UCSD-AML1 (cell line): Measurements from ENCODE around the gene EMC8.
A peak's percentile ranks its signal among the peaks of the same experiment; 100 is the strongest.

ENCODE experiments used
- DNase-seq: peaks from one replicate; lab custom pipeline; 2025; ENCODE audit not compliant: unreplicated experiment; lab: John Stamatoyannopoulos, UW

The EMC8 gene

DNA sequence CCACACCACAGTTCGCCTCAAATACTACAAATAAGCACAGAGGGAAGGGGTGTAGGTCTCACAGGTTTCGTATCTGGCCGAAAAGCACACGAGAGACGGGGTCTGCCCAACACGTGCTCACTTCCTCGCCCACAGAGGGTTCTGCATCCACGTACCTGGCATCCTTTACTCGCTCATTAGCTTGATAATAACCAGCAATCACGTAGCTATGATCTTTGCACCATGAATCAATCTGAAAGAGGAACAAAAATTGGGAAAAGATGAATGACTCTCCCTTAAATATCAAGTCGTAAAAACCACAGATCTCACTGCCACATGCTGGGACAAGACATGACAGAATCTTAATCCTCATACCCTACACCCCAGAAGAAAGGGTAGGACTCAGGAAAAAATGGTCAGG lies 10.5 kb downstream of the EMC8 start:
- no peak for DNase-seq

DNA sequence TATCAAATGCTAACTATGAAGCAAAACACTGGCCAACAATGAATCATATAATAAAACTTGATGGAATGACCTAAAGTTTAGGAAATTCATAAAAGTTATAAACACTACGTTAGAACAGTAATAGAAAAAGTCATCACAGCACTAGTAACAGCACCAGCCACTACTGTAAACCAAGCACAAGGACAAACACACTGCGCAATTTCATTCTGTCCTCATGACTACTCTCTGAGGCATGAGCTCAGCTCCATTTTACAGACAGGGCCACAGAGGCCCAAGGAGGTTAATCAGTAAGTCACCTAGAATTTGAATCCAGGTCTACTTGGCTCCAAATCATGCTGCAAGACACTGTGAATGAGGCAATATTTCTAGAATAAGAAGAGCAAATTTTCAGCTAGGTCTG lies 13.4 kb downstream of the EMC8 start:
- DNase-seq, result no peak

DNA sequence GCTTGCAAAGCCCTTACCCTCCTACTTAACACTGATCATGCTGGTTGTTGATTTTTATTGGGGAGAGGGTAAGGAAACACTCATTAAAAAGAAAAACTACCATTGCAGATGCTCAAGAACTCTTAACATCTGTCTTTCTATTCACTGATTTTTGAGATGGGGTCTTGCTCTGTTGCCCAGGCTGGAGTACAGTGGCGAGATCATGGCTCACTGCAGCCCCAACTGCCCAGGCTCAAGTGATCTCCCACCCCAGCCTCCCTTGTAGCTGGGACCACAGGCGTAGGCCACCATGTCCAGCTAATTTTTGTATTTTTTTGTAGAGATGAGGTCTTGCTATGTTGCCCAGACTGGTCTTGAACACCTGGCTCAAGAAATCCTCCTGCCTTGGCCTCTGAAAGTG lies 14.5 kb downstream of the EMC8 start:
- DNase-seq, result no peak

DNA sequence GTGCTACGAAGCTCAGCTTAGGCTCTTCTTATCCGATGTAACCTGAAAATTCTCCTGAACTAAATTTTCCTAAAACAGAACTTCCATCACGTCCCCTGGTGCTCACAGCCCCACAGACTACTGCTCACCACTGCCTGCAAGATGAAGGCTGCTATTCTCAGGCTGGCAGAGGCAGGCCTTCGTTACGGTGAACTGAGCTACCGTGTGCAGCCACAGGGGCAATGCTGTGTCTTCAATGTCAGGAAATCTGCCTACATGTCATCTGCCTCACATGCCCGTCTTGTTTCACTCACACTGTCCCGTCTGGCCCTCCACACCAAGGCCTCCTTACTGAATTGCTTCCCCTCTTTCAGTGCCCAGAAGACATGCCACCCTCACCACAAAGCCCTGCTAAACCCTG lies 15.9 kb downstream of the EMC8 start:
- DNase-seq, result no peak

DNA sequence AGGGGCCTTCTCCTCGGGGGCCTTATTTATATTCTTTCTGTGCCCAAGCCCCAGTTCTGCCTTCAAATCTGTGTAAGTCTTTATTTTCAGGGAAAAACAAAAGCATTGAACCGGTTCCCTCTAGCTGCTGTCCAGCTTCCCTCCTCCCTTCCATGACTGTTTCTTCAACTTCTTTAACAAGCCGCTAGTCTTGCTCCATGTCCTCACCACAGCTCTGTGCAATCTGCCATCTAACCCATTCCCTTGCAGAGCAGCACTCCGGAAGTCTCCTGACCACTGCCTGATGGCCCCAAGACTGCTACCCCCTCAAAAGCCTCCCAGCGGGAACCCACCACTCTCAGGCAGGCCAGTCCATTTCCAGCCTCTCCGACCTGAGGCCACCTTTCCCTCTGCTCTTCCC lies 16.9 kb downstream of the EMC8 start:
- DNase-seq, result no peak

DNA sequence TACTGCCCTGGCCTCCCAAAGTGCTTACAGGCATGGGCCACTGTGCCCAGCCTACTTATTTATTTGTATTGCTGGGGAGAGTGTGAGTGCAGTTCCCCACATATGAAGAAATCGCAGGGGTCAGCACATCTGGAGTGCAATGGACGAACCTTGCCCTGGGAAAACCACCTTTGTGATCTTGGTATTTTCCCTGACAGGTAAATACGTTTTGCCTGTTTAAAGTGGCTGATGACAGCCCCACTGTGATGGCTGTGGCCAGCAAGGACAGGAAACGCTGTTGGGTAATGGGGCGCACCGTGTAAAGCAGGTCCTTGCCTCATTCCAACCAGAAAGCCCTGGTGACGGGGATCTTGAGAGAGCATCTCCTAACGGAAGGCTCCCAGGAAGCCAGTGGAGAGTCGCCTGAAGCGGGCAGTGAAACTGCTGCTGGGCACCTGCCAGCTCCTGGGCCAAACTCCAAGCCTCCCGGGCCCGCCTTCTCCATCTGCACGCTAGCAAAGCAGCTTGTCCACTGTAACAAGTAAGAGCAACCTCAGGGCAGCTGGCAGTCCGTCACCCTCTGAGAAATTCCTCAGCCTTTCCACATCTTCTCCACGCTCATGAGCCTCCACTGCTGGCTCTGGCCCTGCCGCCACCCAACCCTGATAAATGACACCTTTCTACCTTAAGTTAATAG lies 17.5 kb downstream of the EMC8 start:
- DNase-seq, result no peak

DNA sequence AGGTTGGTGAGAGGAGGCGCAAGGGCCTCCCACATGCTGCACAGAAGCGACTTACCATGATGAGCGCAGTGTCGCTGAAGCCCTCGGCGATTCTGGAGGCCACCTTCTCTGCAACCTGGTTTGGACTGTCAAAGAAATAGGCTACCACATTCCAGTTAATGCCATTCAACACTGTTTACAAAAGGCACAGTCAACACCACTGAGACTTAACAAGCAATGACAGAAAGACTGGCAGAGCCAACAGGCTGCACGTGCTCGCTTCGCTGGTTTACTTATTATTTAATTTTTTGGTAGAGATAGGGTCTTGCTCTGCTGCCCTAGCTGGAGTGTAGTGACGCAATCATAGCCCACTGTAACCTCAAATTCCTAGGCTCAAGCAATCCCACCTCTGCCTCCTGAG lies 18.2 kb downstream of the EMC8 start:
- DNase-seq, result no peak

DNA sequence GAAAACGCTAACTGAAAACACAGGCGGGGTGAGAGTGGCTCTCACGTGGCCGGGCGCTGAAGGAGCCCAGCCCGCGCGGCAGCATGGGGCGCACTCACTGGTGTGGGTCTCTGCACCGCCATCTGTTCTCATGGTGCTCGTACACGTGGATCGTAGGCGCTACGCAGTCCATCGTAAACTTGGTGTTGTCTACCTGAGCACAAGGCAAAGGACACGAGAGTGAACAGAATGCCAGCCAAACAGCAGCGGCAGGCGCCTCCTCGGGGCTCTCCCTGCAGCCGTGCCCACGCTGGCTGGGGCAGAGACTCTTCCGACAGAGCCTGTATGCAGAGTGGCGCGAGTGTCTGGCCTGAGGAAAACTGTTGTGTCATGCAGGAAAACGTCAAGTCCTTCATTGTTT lies 19.1 kb downstream of the EMC8 start:
- DNase-seq, result no peak

DNA sequence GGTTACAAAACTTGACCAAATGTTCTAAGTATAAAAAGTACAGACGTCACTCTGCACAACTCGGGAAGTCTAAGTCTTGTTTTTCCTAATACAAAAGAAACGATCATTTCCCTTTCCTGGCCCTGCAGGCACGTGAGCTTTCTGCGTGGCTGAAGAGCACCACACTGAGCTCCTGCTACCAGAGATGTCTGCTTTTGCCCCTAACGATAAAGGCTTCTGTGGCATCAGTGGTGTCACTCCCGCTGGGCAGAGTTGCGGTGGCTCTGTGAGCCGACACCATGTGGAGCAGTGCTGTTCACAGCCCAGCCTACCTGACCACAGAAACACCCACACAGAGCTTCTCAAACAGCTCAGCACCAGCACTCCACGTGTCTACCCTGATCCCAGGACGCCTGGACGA lies 20.5 kb downstream of the EMC8 start:
- no peak for DNase-seq

DNA sequence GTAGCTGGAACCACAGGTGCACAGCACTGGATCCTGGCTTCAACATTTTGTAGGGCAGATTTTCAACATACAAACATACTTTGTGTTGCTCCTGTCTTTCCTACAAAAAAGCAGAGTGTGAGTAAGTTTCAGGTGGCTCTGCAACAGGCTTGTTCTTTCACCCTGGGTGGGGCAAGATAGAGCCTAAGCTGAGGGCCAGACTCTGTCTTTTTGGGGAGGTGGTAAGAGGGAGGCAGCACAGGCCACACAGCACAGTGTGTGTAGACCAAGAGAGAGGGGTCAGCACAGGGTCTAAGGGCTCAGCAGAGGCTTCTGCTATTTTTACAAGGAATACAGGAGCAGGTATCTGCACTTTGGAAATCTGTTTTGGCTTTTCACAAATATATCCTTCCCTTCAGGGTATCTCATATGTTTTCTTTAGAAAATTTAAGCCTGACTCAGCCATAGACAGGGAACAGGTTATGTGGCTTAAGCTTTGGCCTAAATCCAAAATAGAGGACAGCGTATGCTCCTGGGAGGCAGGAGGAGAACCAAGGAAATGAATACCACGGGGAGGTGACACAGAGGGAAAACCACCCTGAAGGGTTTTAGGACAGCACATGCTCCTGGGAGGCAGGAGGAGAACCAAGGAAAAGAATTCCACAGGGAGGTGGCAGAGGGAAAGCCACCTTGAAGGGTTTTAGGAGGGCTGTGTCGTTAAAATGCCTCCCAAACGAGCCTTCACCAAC lies 21.6 kb downstream of the EMC8 start:
- DNase-seq, result no peak

DNA sequence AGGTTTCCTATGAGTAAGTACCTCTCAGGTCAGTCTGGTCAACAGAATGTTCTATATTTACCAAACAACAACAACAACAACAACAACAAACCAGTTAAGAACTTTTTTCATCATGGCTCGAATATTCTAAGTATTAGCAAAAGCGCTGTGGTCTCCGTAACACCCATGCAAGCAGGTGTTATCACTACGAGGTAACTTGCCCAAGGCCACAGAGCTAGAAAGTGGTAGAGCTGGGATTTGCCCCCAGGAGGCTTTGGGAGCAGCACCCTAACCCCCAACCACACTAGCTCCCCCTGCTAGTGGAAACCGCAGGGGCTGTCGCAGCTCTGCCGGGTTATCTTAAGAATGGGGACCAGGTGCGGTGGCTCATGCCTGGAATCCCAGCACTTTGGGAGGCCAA lies 24.5 kb downstream of the EMC8 start:
- no peak for DNase-seq

DNA sequence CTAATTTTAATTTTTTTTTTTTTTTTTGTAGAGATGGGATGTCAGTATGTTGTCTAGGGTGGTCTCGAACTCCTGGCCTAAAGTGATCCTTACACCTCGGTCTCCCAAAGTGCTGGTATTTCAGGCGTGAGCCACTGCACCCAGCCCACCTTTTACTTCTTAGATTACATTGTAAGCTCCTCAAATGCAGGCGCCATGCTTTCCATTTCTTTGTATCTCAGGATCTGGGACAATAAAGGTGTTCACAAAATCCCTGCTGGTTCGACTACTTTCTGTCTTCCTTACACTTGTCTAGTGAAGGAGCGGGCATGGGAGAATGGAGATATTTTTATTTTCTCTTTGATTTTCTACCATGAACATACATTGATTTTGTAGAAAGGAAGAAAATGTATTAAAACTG lies 25.2 kb downstream of the EMC8 start:
- no peak for DNase-seq

DNA sequence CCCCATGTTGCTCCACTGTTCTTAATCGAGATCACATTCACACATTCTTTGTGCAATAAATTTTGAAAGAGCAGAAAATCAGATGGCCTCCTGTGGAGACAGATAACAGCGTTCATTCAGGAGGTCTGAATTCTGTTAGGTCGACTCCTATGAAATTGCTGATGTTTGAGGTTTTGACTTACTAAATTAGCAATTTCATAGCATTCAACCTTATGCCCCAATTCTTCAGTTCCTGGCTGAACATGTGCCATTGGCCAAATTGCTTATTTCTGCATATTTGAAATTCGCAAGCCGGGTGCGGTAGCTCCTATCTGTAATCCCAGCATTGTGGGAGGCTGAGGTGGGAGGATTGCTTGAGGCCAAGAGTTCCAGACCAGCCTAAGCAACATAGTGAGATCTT lies 26.3 kb downstream of the EMC8 start:
- no peak for DNase-seq

DNA sequence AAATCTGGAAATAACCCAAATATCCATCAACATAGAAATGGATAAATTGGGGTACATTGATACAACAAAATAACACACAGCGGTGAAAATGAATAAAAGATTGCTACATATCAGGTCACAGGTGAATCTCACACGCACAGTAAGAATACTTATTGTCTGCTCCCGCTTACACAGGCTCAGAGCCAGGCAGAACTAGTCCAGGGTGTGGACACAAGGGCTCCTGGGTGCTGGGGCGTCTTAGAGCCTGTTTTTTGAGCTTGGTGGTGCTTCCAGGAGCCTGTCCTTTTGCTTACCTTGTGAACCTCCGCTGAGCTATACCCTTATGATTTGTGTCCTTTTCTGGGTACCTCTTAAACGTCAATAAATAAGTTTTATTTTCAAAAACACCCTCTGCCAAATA lies 28.6 kb downstream of the EMC8 start:
- no peak for DNase-seq

DNA sequence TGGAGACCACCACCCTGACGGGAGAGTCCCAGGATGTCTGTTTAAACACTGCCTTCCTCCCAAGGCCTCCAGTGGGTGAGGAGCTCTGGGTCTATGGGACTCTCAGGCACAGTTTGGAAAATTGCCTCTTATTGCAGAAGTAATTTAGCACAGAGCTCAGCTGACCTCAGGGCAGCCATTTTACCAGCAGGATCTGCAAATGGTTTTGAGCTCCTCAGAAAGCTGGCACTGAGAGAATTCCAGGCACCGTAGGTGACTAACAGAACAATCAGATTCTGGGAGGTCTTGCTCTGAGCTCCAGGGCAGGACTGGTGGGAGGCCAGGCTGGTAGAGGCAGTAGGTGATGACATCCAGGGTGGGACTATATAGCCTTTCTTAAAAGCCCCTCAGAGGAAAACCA lies 31.1 kb downstream of the EMC8 start:
- no peak for DNase-seq

DNA sequence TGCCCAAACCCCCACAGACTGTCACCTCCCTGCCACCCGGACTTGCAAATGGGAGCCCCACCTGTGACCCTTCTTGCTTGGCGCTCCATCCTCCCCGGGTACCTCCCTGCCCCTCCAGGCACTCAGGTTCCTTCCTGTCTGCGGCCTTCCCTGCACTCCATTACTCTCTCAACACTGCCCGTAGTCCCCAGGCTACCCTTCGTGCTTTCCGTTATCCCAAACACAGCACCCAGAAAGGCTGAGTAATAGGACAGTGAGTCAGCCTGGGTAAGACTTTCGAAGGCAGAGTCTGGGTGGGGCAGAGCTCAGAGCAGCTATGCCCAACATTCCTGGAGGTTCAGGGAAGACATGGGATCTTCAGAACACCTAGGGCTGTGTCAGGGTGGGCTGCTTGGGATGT lies 31.8 kb downstream of the EMC8 start:
- no peak for DNase-seq

DNA sequence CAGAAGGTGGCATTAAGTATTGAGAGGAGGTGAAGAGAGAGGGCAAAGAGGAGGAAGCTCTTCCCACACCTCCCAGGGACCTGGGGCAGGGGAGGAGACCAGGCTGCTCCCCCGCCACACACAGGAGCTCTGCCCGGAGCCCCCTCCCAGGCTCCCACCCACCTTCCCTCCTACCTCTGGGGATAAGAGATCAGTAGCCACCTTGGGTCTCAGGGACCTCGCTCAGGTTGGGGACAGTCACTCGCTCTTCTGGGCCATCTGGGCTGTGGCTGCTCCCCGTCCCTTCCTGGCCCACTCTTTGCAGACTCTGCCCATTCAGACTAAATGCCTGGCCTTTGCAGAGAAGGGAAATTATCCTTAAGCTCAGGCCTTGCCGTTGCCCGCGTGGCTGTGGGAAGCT lies 33.6 kb downstream of the EMC8 start:
- no peak for DNase-seq

DNA sequence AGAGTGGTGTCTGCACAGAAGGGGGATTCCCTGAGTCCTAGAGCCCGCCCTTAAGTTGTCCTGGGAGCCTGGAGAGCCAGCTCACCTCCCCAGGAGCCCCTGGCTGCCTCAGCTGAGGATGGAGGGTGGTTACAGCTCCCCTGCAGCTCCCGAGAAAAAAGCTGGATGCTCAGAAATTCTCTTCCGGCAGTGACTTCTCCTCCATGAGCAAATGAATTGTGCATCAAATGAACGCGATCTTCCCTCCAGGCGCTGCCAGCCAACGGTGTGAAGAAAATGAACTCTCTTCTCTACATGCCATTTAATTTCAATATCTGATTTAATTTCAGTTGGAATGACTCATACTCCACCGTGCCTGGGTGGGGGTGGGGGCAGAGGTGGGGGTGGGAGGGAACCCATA lies 34.1 kb downstream of the EMC8 start:
- DNase-seq, result no peak

DNA sequence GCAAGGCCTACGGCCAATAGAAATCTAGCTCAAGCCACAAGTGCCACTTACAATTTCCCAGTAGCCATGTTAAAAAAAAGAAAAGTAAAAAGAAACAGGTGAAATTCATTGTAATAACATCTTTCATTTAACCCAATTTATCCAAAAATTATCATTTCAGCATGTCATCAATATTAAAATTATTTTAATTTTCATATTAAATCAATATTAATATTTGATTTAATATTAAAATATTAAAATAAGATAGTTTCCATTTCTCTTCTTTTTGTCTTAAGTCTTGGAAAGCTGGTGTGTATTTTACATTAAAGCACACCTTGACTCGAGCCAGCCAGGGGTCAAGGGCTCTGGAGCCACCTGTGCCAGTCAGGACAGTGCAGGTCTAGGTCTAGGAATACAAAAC lies 35.7 kb downstream of the EMC8 start:
- DNase-seq, result no peak

DNA sequence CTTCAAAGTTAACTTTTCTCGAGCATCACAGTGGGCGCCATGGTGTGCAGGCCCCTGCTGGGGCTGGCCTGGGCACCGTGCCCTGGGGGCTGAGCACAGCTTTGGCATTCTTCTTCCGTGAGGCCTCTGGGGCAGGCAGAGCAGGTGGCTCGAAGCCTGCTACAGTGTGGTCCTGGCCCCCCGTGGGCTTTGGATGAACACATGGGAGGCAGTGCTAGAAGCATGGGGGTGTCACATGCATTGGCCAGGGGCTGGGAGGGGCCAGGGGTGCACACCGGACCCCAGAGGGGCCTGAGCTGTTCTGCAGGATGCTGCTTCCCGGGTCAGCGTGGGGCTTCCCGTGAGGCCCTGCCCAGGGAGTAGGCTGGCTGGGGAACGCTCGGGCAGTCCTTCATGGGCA lies 36.4 kb downstream of the EMC8 start:
- DNase-seq, result no peak

DNA sequence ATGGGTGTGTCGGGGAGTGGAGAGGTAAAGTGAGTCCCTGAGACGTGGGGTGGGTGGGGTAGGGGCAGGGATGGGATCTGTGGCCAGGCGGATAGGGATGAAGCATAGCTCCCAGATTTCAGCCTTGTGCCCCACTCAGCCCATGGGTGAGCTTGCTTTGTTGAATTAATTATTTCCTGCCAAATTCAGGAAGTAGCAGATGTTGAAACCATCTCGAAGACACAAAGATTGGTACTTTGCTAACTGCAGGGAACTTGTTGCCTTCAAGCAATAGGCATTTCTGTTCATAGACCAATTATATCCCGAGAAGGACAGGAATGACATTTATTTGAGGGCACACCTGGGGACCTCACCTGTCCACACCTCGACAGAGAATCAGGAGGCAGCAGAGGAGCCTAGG lies 37.5 kb downstream of the EMC8 start:
- no peak for DNase-seq

DNA sequence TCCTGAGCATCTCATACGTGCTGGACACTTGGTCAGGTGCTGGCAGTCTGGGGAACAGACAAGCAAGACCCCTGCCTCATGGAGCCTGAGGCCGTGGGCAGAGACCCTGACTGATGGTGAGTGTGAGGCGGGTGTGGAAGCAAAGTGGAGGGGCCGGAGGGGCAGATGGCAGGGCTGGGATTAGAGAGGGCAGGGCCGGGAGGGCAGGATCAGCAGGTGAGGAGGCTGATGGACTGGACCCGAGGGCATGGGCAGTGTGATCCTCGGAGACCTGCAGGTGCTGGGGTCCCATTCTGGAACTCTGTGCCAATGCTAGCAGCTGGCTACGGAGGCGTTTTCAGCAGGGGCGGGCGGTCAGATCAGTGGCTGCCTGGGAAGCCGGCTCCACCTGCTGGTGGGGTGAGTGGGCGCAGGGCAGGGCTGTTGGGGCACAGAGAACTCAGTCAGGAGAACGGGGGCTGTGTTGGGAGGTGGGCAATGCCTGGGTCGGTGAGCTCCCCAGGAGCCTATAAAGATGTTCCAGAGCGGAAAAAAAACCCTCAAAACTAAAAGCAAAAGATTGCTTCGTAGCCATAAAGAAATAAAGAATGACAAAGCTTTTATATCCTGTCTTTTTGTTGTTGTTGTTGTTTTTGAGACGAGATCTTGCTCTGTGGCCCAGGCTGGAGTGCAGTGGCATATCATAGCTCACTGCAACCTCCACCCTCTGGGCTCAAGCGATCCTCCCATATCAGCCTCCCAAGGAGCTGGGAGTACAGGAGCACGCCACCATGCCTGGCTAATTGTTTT lies 39.5 kb downstream of the EMC8 start:
- DNase-seq, result peak; percentile 65
